GM13976 (cell line): Measurements from ENCODE around the gene SIGLECL1.
"Not testable (repeated sequence)": the region's sequence is repeated elsewhere in the genome, so short reads cannot be mapped to it uniquely, and the experiment has no call there.

Source experiments
- DNase-seq: peaks from one replicate; pipeline ENCODE4 v3.0.0; 2012; ENCODE audit warnings: low spot score
- in situ Hi-C: fragments of 300-500 bp; cut with MboI; formaldehyde crosslinking; loops from one replicate; pipeline ENCODE4 v1.12.0; 2022; ENCODE audit warnings: low sequenced_read_pairs, mixed read lengths, inconsistent platforms; ENCODE audit not compliant: unreplicated experiment
- TF ChIP-seq, protein P1 (sequence below): IDR thresholded peaks from 2 replicates; pipeline ENCODE4 v1.5.1; 2012; ENCODE audit warnings: borderline replicate concordance, mild to moderate bottlenecking; ENCODE audit not compliant: insufficient read depth; ENCODE audit errors: extremely low read depth, missing control alignments, control extremely low read depth

Gene SIGLECL1

DNA sequence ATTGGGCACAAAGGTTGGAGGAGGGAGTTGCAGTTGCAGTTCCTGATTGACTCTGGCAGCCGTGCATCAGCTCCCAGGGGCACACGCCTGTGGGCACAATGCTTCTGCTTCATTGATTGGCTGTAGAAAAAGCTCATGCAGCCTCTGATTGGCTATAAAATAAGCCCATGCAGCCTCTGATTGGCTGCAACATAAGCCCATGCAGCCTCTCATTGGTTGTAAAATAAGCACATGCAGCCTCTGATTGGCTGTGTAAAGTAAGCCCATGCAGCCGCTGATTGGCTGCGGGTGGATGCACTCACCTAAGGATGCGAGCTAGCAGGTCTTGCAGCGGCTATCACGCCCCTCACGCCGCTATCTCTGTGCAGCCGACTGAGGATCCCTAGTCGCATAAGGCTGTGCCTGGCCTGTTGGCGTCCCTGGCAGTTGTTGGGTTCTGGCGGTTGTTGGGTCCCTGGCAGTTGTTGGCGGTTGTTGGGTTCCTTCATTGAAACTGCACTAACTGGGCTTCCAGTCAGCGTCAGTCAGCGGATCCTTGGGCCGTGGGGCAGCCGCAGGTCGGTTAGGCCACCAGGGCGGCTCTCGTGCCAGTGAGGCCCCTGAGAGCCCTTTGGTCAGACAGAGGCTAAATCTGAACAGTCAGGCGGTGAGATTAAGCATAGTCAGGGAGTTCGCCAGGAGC, at the start of gene SIGLECL1:
SIGLECL1 (plus strand) TSS at position 295 of the 682 bp plus-strand sequence. CDS start 12,993 bp downstream, outside the sequence.
- in situ Hi-C loops = no loop called here
- no peak for DNase-seq
- TF ChIP-seq, protein P1, sequence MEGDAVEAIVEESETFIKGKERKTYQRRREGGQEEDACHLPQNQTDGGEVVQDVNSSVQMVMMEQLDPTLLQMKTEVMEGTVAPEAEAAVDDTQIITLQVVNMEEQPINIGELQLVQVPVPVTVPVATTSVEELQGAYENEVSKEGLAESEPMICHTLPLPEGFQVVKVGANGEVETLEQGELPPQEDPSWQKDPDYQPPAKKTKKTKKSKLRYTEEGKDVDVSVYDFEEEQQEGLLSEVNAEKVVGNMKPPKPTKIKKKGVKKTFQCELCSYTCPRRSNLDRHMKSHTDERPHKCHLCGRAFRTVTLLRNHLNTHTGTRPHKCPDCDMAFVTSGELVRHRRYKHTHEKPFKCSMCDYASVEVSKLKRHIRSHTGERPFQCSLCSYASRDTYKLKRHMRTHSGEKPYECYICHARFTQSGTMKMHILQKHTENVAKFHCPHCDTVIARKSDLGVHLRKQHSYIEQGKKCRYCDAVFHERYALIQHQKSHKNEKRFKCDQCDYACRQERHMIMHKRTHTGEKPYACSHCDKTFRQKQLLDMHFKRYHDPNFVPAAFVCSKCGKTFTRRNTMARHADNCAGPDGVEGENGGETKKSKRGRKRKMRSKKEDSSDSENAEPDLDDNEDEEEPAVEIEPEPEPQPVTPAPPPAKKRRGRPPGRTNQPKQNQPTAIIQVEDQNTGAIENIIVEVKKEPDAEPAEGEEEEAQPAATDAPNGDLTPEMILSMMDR = no peak

DNA sequence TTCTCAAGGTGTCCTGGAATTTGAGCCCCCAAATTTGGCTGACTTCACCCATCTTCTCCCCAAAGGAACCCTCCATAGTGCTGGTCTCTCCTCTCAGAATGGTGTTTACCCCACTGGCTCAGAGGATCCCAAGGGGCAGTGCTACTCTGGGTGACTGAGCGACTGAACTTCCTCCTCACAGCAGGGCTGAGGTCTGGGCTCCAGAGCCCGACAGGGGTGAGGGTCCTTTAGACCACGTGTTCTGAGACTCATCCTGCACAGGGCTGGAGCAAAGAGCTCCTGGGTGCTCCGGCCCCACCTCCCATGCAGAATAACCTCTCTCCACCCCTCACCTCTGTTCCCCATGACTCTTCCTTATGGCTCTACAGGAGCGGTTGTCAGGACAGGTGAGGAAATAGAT, 49.2 kb upstream of the SIGLECL1 start:
- no peak for DNase-seq
- in situ Hi-C loops = no loop called here
- TF ChIP-seq, protein P1 = no peak

DNA sequence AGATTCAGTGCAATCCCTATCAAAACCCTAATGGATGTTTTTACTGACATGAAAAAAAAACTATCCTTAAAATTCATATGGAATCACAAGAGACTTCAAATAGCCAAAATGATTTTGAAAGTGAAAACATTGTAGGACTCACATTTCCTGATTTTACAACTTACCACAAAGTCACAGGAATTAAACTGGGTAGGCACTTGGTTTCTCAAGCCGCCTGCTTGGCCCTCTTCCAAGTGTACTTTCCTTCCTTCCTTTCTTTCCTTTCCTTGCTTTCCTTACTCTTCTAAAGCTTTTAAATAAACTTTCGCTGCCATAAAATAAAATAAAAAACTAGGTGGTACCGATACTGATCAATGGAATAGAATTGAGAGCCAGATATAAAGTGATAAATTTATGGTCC, 47.0 kb upstream of the SIGLECL1 start:
- in situ Hi-C loops = no loop called here
- DNase-seq = no peak
- TF ChIP-seq, protein P1 = no peak

DNA sequence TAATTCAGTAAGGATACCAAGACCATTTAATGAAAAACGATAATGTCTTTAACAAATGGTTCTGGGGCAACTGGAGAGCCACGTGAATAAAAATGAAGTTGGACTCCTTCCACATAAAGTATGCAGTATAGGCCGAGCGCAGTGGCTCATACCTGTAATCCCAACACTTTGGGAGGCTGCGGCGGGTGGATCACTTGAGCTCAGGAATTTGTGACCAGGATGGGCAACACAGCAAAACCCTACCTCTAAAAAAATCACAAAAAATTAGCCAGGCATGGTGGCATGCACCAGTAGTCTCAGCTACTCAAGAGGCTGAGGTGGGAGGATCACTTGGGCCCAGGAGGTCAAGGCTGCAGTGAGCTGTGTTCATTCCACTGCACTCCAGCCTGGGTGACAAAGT, 46.6 kb upstream of the SIGLECL1 start:
- TF ChIP-seq, protein P1 = no peak
- no peak for DNase-seq
- in situ Hi-C loops = no loop called here

DNA sequence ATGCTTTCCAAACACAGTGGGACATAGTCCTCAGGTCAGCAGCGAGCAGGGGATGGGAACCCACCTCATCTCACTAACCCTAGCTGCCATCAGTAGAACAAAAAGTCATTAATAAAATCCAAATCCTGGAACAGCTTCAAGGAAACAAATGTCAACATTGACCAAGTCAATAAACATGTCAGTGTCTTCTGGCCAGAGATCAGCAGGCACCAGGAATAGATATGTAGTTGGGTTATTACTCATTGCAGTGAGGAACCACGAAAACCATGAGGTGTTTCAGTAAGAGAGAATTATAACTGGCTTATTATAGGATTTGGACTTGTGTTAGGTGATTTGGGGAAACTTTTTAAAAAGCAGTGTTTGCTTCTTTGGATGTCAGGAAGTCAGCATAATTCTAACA, 43.1 kb upstream of the SIGLECL1 start:
- TF ChIP-seq, protein P1 = no peak
- no peak for DNase-seq
- in situ Hi-C loops = no loop called here

DNA sequence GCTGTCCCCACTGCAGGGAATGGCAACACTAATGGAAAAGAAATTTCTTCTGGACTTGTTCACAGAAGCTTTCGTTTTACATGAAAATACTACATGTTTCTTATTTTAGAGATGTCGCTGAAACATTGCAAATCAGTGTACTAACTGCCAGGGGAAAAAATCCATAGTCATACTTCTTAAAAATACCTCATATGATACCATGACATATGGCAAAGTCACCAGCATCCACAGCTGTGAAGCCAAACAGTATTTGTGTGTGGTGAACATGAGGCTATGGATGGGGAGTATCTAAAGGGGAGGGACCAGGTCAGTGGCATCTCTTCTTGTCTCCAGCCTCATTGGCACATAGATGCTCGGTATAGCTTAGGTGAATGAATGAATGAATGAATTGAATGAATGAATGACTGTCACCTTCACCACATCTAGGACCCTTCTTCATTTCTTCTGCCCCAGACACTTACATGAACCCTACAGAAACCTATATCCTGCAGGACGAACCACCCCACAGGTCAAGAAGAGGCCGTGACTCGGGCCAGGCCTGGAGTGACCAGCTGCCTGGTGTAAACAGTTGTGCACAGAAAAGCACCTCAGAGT, 40.6 kb upstream of the SIGLECL1 start:
- TF ChIP-seq, protein P1 = no peak
- in situ Hi-C loops = no loop called here
- DNase-seq = no peak

DNA sequence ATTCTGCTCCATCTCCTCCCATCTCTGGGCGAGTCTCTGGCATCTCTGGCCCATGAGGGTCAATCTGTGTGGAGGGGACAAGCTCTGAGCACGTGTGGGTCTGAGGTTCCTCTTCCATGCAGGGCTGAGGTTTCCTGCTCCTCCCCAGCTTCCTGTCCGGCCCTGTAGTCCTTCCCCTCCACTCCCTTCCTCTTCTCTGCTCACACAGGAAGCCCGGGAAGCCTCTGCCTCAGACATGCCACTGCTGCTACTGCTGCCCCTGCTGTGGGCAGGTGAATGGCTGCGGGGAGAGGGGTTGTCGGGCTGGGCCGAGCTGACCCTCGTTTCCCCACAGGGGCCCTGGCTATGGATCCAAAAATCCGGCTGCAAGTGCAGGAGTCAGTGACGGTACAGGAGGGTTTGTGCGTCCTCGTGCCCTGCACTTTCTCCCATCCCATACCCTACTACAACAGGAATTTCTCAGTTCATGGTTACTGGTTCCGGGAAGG, 40.0 kb upstream of the SIGLECL1 start:
- DNase-seq, in situ Hi-C loops: not testable (repeated sequence)
